ENCODE measurements around the gene CCR4. TPM values are rescaled to one million over a fixed set of nuclear protein-coding genes. Genes with fewer than 3 reads are reported as not detected.
"Not testable (repeated sequence)": the region's sequence is repeated elsewhere in the genome, so short reads cannot be mapped to it uniquely, and the experiment has no call there.

The CCR4 gene
- total and polyA plus RNA-seq, 2 of the 4 experiments (the other 2 are of a cell fraction), result not detected

DNA sequence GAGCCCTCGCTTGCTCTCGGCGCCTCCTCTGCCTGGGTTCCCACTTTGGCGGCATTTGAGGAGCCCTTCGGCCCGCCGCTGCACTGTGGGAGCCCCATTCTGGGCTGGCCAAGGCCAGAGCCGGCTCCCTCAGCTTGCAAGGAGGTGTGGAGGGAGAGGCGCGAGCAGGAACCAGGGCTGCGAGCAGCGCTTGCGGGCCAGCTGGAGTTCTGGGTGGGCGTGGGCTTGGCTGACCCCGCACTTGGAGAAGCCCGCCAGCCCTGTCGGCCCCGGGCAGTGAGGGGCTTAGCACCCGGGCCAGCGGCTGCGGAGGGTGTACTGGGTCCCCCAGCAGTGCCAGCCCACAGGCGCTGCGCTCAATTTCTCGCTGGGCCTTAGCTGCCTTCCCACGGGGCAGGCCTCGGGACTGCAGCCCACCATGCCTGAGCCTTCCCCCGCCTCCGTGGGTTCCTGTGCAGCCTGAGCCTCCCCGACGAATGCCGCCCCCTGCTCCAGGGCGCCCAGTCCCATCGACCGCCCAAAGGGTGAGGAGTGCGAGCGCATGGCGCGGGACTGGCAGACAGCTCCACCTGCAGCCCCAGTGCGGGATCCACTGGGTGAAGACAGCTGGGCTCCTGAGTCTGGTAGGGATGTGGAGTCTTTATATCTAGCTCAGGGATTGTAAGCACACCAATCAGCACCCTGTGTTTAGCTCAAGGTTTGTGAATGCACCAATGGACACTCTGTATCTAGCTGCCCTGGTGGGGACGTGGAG, 11.7 kb upstream of the CCR4 start:
- H2BK15ac ChIP-seq (ENCODE audit: low read depth, low read length); H2BK5ac ChIP-seq (ENCODE audit: low read depth, low read length, poor library complexity, severe bottlenecking); H3K36me3 ChIP-seq (ENCODE audit: control insufficient read depth, insufficient read depth, low read length); BruUV-seq (replicated peaks); H3K4ac ChIP-seq (ENCODE audit: low read depth, low read length); H3K27me3 ChIP-seq (ENCODE audit: control insufficient read depth, insufficient read depth, low read length); CTCF ChIA-PET; H3K14ac ChIP-seq (replicated peaks; ENCODE audit: low read depth, low read length); H2AK9ac ChIP-seq (replicated peaks; ENCODE audit: low read depth, low read length, poor library complexity); H3K79me1 ChIP-seq (ENCODE audit: low read depth in 1 of 2, low read length in 2 of 2); H3K23ac ChIP-seq (ENCODE audit: low read depth, low read length); POLR2A ChIA-PET (ENCODE audit: unreplicated experiment); H3K4me1 ChIP-seq (ENCODE audit: control insufficient read depth, insufficient read depth, low read length); H3K56ac ChIP-seq (ENCODE audit: extremely low read depth, insufficient read depth, low read length); H3K9ac ChIP-seq (ENCODE audit: low read depth, low read length); H3K27ac ChIP-seq (ENCODE audit: insufficient read depth, low read length); H4K8ac ChIP-seq (ENCODE audit: low read depth in 2 of 2, low read length in 2 of 2); H2AFZ ChIP-seq (replicated peaks; ENCODE audit: low read length, poor library complexity); H2BK120ac ChIP-seq (ENCODE audit: low read depth, low read length); DNase-seq; H3K4me3 ChIP-seq (ENCODE audit: insufficient read depth, low read depth, low read length); dilution Hi-C loops (cut with HindIII; ENCODE audit: low sequenced_read_pairs, unreplicated experiment); H4K5ac ChIP-seq (ENCODE audit: low read depth, low read length); H4K91ac ChIP-seq (ENCODE audit: insufficient read depth, low read depth, low read length); ATAC-seq (ENCODE audit: low read depth); H2AK5ac ChIP-seq (ENCODE audit: low read depth, low read length); H3K9me3 ChIP-seq (ENCODE audit: control insufficient read depth, insufficient read depth, low read length); H3K18ac ChIP-seq (ENCODE audit: low read depth, low read length); H3K9me1 ChIP-seq (ENCODE audit: insufficient read depth, low read length); H2BK20ac ChIP-seq (ENCODE audit: low read depth, low read length); H4K20me1 ChIP-seq (ENCODE audit: insufficient read depth, low read length); H3K4me2 ChIP-seq (ENCODE audit: low read depth, low read length); in situ Hi-C loops (cut with MboI; ENCODE audit: low sequenced_read_pairs): not testable (repeated sequence)
- intact Hi-C loops (cut with micrococcal nuclease), result loop anchor here (10.0 kb wide), 1 partner anchor 125 kb away; the partner anchor contains the start of gene TRIM71
- WGBS, 2 experiments (ENCODE audit: extremely low coverage in 2 of 2, insufficient read length in 1 of 2), result 88% methylated on average over 17 of the region's 40 CpGs; no CpG with 5 or more reads in 1 of the 2 experiments
